Stimulated activated CD4-positive, alpha-beta T cell treated with anti-CD3 and anti-CD28 coated beads, Interleukin-12 subunit alpha, Interleukin-12 subunit beta, amount 100 ng/mL, for 48 hours (primary cell): Measurements from ENCODE around the gene ARHGDIA.

Experiments
- DNase-seq, 3 donors: peaks; one replicate each; pipeline ENCODE4 v3.0.0-alpha.2; 2020; ENCODE audit warnings: low read depth in 2 of 3, low spot score in 1 of 3

ARHGDIA gene

DNA sequence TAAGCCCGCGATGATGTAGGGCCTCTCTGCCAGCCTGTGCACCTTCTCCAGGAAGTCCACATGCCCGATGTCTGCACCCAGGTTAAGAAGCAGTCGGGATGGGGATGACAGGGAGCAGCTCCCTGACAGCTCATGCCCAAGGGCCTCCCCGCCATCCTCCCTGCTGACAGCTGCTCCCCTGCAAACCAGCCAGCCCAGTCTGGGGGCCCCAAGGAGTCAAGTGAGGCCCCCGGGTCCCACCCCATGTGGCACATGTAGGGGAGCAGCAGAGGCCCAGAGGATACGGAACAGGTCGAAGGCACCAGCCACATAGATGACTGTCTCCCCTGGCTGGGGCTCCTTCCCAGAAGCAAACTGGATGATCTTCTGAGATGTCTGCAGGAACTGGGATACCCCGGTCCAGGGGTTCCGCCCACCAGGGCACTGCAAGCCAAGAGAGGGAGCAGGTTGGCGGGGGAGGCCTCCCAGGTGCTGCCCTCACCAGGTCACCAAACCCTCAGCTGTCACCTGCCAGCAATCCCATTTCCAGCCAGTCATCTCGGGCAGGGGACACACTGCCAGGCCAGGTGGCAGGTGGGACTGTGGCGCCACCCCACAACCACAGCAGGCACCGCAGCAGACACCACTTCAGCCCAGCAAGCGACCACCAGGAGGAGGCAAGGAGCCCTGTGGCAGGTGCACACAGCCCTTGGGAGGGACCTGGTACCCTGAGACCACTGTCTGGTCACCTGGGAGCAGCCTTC, 35.5 kb upstream of the ARHGDIA start:
- DNase-seq, result no peak

DNA sequence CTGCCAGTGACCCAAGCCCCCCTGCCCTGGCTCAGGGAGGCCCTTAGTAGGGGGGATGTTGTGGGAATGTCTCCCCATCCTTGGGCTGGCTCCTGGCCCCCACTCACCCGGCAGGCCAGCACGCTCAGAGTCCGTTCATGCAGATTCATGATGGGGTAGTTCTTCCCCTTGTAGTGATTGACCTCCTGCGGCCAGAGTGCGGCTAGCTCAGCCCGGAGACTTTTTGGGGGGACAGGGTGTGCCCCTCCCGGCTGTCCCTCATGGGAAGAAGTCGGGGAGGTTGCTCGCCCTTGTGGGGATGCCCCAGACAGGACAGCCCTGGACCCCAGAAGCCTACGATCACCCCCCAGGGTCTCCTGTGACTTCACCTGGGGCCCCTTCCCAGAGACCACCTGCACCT, 34.9 kb upstream of the ARHGDIA start:
- DNase-seq, result no peak

DNA sequence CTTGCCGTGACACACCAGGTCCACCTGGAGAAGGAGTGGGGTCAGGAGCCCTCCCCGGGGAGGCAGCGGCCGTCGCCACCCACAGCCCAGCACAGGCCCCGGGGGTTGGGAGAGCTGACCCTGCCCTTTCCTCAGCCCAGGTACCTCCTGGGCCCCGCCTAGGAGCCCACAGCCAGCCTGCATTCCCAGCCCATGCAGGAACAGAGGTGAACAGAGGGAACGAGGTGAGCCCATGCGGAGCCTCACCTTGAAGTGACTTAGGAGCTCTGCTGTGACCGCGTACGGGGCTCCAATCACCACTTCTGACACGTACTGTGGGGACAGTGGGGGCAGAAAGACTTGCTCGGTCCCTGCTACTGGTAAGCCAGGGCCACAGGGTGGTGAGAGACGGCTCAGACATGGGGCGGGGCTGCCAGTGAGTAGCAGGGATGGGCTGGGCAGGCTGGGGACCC, 34.3 kb upstream of the ARHGDIA start:
- no peak for DNase-seq

DNA sequence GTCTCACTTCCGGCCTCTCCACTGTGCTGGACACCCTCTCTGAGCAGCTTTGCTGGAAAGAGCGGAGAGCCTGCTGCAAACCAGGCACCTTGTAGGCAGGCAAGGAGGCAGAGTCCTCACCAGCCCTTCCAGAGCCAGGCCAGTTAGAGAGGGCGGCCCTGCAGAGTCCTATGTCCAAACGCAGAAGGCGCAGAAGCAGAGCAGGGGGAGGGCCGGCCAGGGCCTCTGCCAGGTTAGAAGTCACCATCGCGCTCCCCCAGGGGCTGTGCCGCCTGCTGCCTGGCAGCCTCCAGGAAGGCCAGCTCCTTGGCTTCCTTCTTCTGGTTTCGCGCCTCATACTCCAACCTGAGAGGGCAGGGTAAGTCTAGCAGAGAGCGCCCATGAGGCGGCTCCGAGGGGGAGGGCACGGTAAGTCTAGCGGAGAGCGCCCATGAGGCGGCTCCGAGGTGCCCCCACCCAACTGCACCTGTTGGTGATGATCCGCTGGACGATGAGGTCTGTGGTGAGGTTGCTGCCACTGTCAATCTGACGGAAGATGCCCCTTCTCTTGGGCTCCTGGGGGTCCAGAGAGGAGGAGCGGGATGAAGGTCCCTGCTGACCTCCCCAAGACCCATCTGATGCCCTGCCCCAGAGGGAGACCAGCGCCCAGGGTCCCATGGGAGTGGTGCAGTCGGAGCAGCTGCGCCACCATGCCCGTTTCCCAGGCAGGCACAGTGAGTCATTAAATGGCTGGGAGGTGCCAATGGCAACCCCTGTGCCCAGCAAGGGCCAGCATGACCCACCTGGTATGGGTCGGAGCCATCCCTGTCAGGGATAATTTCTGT, 33.7 kb upstream of the ARHGDIA start:
- no peak for DNase-seq

DNA sequence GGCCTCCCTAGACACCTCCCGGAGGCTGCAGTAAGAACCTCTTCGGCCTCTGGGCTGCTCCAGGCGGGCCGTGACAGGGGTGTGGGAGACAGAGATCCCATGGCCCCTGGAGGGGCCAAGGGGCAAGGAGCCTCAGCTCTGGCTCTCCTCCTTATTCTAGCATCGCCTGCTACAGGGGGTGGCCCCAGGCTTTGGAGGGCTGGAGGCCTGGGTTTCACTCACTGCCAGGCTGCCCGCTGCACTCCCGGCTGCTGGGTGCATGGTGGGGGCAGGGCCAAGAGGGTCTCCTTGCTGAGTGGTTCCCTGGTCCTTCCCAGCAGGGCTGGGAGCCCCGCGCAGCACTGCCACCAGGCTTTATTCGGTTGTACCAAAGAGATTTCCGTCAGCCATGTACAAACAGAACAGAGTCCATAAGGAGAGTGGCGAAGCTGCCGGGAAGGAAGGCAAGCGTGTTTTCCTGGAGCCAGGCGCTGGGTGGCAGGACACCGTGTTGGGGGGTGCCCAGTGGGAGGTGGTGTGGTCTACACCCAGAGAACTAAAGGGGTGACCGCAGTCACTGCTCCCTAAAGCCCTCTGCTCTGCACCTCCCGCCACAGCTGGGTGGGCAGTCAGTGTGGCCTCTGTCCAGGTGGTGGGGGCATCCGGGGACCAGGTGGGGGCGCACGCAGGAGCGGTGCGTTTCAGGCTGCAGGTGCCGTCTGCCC, 32.9 kb upstream of the ARHGDIA start:
- no peak for DNase-seq

DNA sequence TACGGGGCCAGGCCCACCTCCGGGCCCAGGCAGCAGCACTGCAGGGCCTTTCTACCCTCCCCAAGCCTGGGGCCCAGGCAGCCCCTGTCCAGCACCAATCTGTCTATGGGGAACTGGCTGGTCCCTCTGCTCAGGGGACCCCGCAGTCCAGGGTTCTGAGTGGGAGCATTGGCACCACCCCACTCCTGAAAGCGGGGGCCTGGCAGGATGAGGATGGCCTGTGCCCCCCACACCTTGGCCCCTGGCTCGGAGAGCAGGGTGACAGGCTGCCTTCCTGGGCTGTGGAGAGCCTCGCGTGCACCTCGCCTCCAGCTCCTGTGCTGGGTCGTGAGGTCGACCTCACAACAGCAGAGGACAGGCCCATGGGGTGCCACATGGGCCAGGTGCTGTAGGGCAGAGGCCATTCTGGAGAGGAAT, 32.3 kb upstream of the ARHGDIA start:
- DNase-seq, result no peak

DNA sequence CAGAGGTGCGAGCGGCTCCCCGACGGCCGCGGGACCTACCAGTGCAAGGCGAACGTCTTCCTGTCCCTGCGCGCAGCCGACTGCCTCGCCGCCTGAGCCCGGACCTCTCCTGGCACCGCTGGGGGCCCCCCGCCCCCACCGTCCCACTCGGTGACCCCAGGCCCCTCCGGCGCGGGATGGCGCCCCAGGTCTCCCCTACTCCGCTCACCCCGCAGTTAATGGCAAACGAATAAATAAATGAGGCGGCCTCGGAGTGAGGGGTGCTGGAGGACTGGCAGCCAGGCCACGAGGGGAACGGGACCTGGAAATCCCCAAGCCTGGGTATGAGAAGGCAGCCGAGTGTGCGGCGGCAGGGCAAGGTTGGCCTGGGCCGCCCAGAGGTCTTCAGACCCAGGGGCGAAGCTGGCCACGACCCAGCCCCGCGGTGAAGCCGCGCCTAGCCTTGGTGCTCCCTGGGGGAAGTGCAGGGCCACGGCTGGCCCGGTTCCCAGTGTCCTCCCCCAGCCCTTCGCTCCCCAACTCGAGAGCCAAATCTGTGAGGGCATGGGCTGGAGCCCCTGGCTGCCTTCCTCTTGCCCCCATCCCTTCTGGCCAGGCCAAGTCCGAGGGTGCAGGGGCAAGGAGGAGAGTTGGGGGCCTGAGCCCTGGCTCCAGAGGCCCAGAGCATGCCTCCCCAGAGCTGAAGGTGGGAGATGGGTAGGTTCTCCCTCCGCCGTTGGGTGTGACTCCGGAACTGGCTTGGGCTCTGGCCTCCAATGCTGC, 31.7 kb upstream of the ARHGDIA start:
- no peak for DNase-seq

DNA sequence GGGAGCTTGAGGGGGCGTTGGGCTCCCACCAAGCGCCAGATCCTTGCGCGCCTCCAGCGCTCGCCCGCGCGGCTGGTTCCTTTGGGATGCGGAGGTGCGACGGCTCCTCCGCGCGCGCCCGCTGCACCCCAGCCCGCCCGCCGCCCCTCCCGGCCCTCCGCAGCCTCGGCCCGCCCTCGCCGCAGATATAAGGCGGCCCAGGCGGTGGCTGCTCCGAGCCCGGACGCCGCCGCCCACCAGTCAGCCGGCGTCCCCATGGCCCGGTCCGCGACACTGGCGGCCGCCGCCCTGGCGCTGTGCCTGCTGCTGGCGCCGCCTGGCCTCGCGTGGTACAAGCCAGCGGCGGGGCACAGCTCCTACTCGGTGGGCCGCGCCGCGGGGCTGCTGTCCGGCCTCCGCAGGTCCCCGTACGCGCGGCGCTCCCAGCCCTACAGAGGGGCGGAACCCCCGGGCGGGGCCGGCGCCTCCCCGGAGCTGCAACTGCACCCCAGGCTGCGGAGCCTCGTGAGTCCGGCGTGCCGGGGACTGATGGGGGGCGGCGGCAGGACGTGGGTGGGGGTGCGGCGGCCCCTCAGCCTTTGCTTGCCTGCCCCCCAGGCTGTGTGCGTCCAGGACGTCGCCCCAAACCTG, 31.0 kb upstream of the ARHGDIA start, which contains the start of gene NPB:
TSS of gene NPB (plus strand) at position 216 of the 630 bp plus-strand sequence. CDS start at position 256, 40 bp downstream.
- no peak for DNase-seq

DNA sequence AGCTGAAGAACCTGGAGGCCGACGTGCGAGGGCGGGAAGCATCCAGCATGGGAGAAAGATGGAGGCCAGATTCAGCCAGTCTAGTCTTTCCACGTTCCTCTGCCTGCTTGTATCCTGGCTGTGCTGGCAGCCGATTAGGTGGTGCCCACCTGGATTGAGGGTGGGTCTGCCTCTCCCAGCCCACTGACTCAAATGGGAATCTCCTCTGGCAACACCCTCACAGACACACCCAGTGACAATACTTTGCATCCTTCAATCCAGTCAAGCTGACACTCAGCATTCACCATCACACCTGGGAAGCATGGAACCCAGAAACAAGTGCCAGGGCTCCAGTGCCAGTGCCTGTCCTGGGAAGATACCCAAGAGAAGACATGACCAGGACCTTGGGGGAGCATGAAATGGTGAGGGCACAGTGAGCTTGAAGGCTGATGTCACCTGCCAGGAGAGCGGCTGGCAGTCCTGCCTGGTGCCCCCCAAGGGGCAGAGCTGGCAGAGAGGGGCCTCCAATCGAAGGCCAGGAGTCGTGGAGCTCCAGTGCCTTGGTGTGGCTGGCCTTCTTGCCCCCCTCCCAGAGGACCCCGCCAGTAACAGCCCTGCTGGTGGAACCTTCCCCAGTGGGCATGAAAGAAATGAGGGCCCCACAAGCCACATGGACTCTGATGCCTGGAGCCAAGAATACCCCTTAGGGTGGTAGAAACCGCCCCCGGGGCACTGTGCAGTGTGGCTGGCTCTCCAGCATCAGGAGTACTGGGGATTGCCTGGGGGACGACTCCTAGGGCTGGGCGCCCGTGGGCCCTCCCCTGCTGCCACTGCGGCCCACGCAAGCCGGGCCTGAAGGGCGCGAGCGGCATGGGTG, 30.3 kb upstream of the ARHGDIA start:
- no peak for DNase-seq

DNA sequence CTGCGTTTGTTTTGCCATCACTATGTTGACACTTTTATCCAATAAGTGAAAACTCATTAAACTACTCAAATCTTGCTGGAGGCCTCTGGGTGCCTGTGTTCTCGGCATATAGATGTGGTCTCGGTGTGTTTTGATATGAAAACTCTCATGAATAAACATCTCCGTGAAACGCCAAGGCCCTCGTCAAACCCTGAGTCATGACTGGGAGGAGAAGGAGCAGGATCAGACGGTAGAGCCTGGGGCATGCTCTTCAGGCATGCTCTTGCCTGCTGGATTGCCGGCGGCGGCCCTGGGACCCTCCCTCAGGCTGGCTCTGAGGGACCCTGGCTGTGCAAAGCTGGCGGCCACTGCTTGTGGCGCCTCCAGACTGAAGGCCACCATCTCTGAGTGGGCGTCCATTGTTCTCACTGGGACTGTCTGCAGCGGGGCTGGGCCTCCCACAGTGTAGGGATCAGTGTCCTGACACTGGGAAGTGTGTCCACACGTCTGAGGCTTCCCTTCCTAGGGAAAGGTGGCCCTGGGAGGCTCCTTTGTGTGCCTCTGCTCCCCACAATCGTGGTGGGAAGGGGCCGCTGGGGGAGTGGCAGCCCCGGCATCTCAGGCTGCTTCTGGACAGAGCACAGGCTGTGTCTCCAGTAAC, 29.2 kb upstream of the ARHGDIA start:
- no peak for DNase-seq

DNA sequence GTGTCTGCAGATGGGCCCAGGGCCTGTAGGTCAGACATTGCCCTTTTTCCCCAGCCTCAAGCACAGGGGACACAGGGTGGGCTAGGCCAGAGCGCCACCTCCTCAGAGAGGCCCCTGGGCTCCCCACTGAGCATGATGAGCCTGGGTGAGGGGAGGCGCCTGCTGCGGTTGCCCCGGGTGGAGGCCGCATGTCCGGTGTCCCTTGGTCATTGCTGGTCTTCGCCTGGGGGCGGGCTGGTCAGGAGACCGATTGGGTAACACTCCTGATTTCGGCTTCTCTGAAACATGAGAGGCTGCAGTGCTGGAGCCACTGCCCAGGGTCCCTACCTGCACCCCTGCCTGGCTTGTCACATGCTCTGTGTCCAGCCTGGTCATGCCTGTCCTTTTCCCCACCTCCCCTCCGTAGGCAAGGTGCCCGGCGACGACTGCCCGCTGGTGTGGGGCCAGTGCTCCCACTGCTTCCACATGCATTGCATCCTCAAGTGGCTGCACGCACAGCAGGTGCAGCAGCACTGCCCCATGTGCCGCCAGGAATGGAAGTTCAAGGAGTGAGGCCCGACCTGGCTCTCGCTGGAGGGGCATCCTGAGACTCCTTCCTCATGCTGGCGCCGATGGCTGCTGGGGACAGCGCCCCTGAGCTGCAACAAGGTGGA, 28.5 kb upstream of the ARHGDIA start:
- DNase-seq, result no peak

DNA sequence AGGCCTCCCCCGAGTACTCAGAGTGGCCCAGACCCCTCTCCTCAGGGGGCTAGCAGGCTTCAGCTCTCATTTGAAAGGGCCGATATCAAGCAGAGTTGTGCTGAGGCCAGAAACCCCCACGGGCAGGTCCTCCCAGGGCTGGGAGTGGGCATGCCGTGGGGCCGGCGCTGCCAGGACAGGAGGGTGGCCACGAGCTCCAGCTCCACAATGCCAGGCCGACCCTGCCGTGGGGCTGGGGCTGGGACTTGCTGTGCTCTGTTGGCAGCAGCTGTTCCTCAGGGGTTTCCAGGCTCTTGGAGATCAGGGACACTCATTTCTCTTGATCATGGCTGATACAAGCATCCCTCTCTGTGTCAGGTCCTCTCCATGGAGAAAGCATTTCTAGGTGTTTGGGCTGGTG, 27.7 kb upstream of the ARHGDIA start:
- no peak for DNase-seq

DNA sequence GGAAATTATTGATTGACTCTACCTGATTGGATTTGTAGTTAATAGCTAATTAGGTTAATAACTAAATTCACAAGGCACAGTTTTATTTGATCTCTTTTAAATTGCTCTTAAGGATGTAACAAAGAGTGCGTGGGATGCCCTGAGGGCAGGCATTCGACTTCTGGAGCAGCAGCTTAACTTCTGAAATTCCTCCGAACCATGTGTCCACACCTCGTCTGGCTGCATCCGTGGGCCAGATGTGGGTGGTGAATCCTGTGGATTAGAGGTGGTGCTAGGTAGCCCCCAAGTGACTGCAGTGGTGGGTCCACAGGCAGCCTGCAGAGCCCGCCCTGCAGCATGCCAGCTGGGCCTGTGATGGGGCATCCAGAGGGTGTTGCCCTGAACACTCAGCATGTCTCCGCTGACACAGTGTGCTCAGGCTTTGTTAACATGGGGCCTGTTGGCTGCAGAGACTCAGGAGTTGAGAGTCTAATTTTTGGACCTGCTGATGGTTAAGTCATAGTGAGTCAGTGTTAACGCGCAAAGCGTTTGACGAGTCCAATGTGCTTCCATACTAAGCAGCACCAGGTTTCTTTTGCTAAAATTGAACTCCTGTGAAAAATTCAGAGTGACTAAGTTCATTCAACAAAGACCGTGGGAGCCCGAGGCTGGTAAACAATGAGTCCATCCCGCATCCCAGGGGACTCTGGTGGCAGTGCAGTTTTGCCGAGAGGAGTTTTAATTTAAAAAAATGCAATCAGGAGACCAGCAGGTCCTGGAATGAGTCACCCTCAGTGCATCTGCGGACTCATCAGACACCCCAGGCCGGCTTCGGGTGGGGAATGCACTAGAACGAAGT, 27.1 kb upstream of the ARHGDIA start:
- no peak for DNase-seq

DNA sequence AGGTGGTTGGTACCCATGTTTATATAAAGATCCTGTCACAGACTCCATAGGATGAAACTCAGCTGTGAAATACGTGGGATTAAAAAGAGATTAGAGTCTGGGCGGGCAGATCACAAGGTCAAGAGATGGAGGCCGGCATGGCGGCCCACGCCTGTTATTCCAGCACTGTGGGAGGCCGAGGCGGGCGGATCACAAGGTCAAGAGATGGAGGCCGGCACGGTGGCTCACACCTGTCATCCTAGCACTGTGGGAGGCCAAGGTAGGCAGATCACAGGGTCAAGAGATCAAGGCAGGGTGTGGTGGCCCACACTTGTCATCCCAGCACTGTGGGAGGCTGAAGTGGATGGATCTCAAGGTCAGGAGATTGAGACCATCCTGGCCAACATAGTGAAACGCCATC, 24.3 kb upstream of the ARHGDIA start:
- DNase-seq, result no peak

DNA sequence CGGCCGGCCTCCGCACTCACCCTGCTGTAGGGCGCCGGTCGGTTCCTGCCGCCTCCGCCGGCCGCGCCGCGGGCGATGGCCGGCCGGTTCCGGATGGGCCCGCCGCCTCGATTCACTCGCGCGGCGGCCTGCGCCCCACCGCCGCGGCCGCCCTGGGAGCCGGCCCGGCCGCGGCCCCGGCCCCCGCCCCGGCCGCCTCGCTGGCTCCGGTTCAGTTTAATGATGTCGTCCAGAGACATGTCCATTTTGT, 20.1 kb upstream of the ARHGDIA start:
- no peak for DNase-seq

DNA sequence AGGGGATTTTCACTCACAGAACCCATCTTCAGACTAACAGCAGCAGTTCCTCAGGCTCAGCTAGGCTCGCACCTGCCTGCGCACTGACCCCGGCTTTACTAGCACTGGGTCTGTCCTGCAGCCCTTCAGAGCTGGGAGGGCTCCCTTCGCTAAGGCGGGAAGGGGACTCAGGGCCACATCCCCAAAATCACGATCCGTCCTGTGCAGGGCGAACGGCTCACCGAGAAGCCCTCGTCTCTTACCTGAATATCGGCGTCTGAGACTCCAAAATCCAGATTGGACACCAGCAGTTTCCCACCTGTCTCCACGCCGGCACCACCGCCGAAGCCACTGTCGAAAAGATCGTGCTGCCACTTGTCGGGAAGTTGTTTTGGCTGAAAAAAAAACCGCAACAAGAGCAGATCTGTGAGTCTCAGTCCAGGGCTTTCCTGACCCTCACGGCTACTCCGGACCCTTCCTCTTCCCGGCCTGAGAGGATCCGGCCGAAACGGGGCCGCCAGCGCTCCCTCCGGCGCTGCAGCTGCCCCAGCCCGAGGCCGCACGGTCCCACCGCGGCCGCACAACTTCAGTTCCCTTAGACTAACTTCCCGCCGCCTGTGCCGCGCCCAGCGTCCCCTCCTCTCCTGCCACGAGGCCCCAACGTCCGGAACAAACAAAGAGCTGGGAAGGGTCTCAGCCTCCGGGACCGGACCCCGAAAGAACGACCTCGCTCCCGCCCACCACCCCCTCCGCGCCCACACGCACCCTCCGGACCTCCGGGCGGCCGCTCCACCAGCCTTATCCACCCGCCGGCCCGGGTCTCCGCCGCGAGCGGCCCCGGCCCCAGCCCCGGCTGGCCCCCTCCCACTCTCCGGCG, 19.5 kb upstream of the ARHGDIA start:
- no peak for DNase-seq

DNA sequence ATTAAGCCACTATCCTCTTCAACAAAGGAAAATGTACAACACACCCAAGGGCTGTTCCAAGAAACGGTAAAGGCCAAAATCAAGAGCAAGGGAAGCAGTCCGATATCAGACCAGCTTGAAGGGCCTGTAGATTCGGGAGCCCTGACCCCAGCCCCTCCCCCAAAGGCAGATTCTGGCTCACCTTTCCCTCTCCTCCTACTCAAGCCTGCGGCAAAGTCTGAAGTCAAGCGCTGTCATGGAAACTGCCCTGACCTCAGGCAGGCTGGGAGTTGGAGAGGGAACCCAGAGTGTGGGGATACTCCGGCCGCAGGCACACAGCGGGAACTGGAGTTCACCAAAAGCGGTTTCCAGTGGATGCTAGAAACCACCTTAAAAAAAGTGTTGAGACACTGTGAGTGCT, 18.5 kb upstream of the ARHGDIA start:
- no peak for DNase-seq
